Endothelial cell of umbilical vein (primary cell): ENCODE results near the gene OR7D4. TPM values are rescaled to one million over a fixed set of nuclear protein-coding genes. Genes with fewer than 3 reads are reported as not detected.

Experiments used
- BruUV-seq: library from RNA; stranded (reverse); fragments of 400-500 nt; replicated peaks from 2 replicates; lab custom pipeline; 2021; lab: Mats Ljungman, UMichigan
- CTCF ChIA-PET: fragments of 300-600, 350-600 bp; sonication (Branson Sonifier 250); formaldehyde crosslinking; loops from one replicate; lab custom pipeline; 2021; ENCODE audit warnings: antibody characterized with exemption, inconsistent platforms; lab: Charles Lee
- POLR2A ChIA-PET: fragments of 300-600, 350-600 bp; sonication (Branson Sonifier 250); formaldehyde crosslinking; loops from one replicate; lab custom pipeline; 2021; ENCODE audit warnings: antibody characterized with exemption, inconsistent platforms; lab: Charles Lee
- DNase-seq: peaks from one replicate; pipeline ENCODE4 v3.0.0-alpha.2; 2011; ENCODE audit warnings: low read depth, low spot score
- FAIRE-seq: peaks from 2 replicates; lab custom pipeline; 2011; peaks lifted over from hg19 to GRCh38; lab: Jason Lieb, UNC
- H2AFZ ChIP-seq: 2 replicates; pipeline ENCODE4 v1.6.0; 2012; ENCODE audit warnings: low read depth, low read length, control low read depth, inconsistent platforms
- H3K27ac ChIP-seq: 2 replicates; pipeline ENCODE4 v1.5.1; 2011; ENCODE audit warnings: low read depth, mild to moderate bottlenecking, control low read depth, low read length, moderate library complexity; ENCODE audit not compliant: insufficient read depth
- H3K27me3 ChIP-seq, 2 experiments: 2 replicates each; pipeline versions ENCODE4 v1.6.0 to v1.6.1; 2011; ENCODE audit warnings: low read length in 2 of 2, mixed read lengths in 1 of 2; ENCODE audit not compliant: control insufficient read depth in 2 of 2, insufficient read depth in 2 of 2
- H3K36me3 ChIP-seq, 2 experiments: 2 replicates in 1 of 2; 3 replicates in 1 of 2; pipeline ENCODE4 v1.5.1; 2011; ENCODE audit warnings: low read length in 2 of 2, mild to moderate bottlenecking in 1 of 2, moderate library complexity in 1 of 2; ENCODE audit not compliant: control insufficient read depth in 2 of 2, insufficient read depth in 2 of 2; ENCODE audit errors: extremely low read depth in 1 of 2
- H3K4me1 ChIP-seq: 3 replicates; pipeline ENCODE4 v1.5.1; 2011; ENCODE audit warnings: mild to moderate bottlenecking, low read length; ENCODE audit not compliant: control insufficient read depth, insufficient read depth; ENCODE audit errors: extremely low read depth
- H3K4me2 ChIP-seq: 2 replicates; pipeline ENCODE4 v1.6.1; 2011; ENCODE audit warnings: low read length, control low read depth, mixed read lengths; ENCODE audit not compliant: insufficient read depth
- H3K4me3 ChIP-seq, 3 experiments: fragments of 200-600 bp in 1 of 3; sonication (generic), shearing (Covaris generic) in 1 of 3; replicated peaks in 1 of 3; 2 replicates each; pipeline ENCODE4 v1.5.1; 2011 to 2016; ENCODE audit warnings: control low read depth in 3 of 3, low read length in 3 of 3, mild to moderate bottlenecking in 2 of 3, inconsistent platforms in 1 of 3, low read depth in 1 of 3, moderate library complexity in 1 of 3; ENCODE audit not compliant: insufficient read depth in 1 of 3
- H3K79me2 ChIP-seq: 2 replicates; pipeline ENCODE4 v1.6.0; 2012; ENCODE audit warnings: low read length, inconsistent platforms; ENCODE audit not compliant: control insufficient read depth, insufficient read depth
- H3K9ac ChIP-seq: replicated peaks from 2 replicates; pipeline ENCODE3; 2011; ENCODE audit warnings: low read length, control low read depth; ENCODE audit not compliant: insufficient read depth; ENCODE audit errors: extremely low read depth
- H3K9me1 ChIP-seq: replicated peaks from 3 replicates; pipeline ENCODE4 v1.6.0; 2011; ENCODE audit warnings: mild to moderate bottlenecking, low read length; ENCODE audit not compliant: control insufficient read depth, insufficient read depth; ENCODE audit errors: extremely low read depth
- H3K9me3 ChIP-seq: replicated peaks from 2 replicates; pipeline ENCODE4 v1.5.1; 2012; ENCODE audit warnings: low read length, inconsistent platforms; ENCODE audit not compliant: control insufficient read depth, insufficient read depth
- H4K20me1 ChIP-seq: replicated peaks from 2 replicates; pipeline ENCODE3; 2011; ENCODE audit warnings: mild to moderate bottlenecking, low read length; ENCODE audit not compliant: control insufficient read depth, insufficient read depth; ENCODE audit errors: extremely low read depth
- CTCF ChIP-seq, 2 donors: IDR thresholded peaks; 1 replicate in 1 of 2; 2 replicates in 1 of 2; pipeline ENCODE4 v1.5.1; 2011; ENCODE audit warnings: low read length in 2 of 2, mild to moderate bottlenecking in 2 of 2, moderate library complexity in 2 of 2, control low read depth in 1 of 2, inconsistent platforms in 1 of 2, low read depth in 1 of 2; ENCODE audit not compliant: insufficient read depth in 1 of 2; ENCODE audit errors: extremely low read depth in 1 of 2
- EZH2 ChIP-seq: IDR thresholded peaks from 2 replicates; pipeline ENCODE4 v1.6.1; 2012; ENCODE audit warnings: borderline replicate concordance, low read depth, mild to moderate bottlenecking, moderate library complexity, low read length, inconsistent platforms; ENCODE audit not compliant: severe bottlenecking
- FOS ChIP-seq: IDR thresholded peaks from 2 replicates; pipeline ENCODE4 v1.6.1; 2011; ENCODE audit warnings: mild to moderate bottlenecking, low read length, moderate library complexity, borderline replicate concordance; ENCODE audit not compliant: insufficient read depth
- GATA2 ChIP-seq: IDR thresholded peaks from 2 replicates; pipeline ENCODE4 v1.7.0; 2011; ENCODE audit warnings: low read depth, mild to moderate bottlenecking, moderate library complexity, mixed read lengths, low read length; ENCODE audit not compliant: insufficient read length, insufficient read depth
- JUN ChIP-seq: IDR thresholded peaks from 2 replicates; pipeline ENCODE4 v1.6.1; 2011; ENCODE audit warnings: borderline replicate concordance, low read depth; ENCODE audit not compliant: insufficient read length, insufficient read depth
- MAX ChIP-seq: IDR thresholded peaks from 2 replicates; pipeline ENCODE4 v1.6.1; 2011; ENCODE audit not compliant: insufficient read depth, insufficient read length
- MYC ChIP-seq: IDR thresholded peaks from one replicate; pipeline ENCODE4 v1.6.1; 2011; ENCODE audit warnings: mild to moderate bottlenecking, low read depth, low read length
- POLR2A ChIP-seq: IDR thresholded peaks from 2 replicates; pipeline ENCODE4 v1.6.1; 2012; ENCODE audit warnings: low read depth, mild to moderate bottlenecking, control low read depth, low read length
- POLR2AphosphoS5 ChIP-seq: IDR thresholded peaks from 2 replicates; pipeline ENCODE4 v1.6.1; 2012; ENCODE audit warnings: low read depth, mild to moderate bottlenecking, control low read depth, low read length, moderate library complexity; ENCODE audit not compliant: insufficient read depth
- dilution Hi-C: fragments of 300-500 bp; cut with MboI; formaldehyde crosslinking; loops from one replicate; pipeline ENCODE4 v1.15.0; 2019; ENCODE audit warnings: low sequenced_read_pairs; ENCODE audit not compliant: extremely low pct_ligation_motif_present
- intact Hi-C: fragments of 100-400 bp; cut with micrococcal nuclease; formaldehyde crosslinking; loops from one replicate; pipeline ENCODE4 v1.10.0; 2022
- polyA plus RNA-seq, 4 experiments: library from polyadenylated mRNA; depleted of rRNA in 3 of 4; stranded (reverse) in 3 of 4; unstranded in 1 of 4; fragments of >200 nt; gene quantifications; 2 replicates each; pipeline versions ENCODE4 v1.2.1 to v1.2.3, GENCODE V29; 2011 to 2012; ENCODE audit warnings: missing spikeins in 1 of 4
- total RNA-seq: library from RNA; stranded (reverse); gene quantifications from 2 replicates; pipeline ENCODE4 v1.2.3, GENCODE V29; 2021

OR7D4 gene
- total and polyA plus RNA-seq, 2 donors (not counting 3 experiments of a cell fraction or from before 2014, with no cell fraction given): not detected

- H3K36me3 ChIP-seq: peaks cover 18 to 23% of the 10 kb centered on the region in 2 experiments
- H4K20me1 ChIP-seq: no peaks in the 10 kb centered on the region
- DNase-seq (no peak), FAIRE-seq (no peak)
- H3K27me3 ChIP-seq: no peaks in the 10 kb centered on the region
- no peak overlapping the region for H3K9ac ChIP-seq
- no TSS peak for BruUV-seq
- H3K79me2 ChIP-seq: no peaks in the 10 kb centered on the region
- peaks cover 9% of the 10 kb centered on the region for H3K9me3 ChIP-seq
- H3K27ac ChIP-seq: no peak overlapping the region
- ChIA-PET POLR2A (no interaction called here), CTCF (no interaction called here)
- dilution Hi-C loops: no loop called here
- no peak overlapping the region for H3K4me2 ChIP-seq
- H2AFZ ChIP-seq: no peak overlapping the region
- H3K4me1 ChIP-seq: no peaks in the 10 kb centered on the region
- no peaks in the 10 kb centered on the region for H3K9me1 ChIP-seq
- no peak overlapping the region for H3K4me3 ChIP-seq
- TF ChIP-seq CTCF (IDR thresholded peaks at IDR 0.05; ENCODE audit: extremely low read depth in 1 of 2, insufficient read depth in 1 of 2, low read depth in 1 of 2, low read length in 2 of 2) (no peak), JUN (no peak), MYC (no peak), FOS (no peak), POLR2A (no peak), POLR2AphosphoS5 (no peak), EZH2 (no peak), MAX (no peak), GATA2 (no peak)
- intact Hi-C loops: no loop called here
Observed at GRCh38 chr19:9165261-9165660, 54.1 kb downstream of the OR7D4 start.
